Transverse colon (tissue), 4 donors: ENCODE data around the gene ATP6V1C2.

ENCODE experiments used
- EP300 ChIP-seq: sonication (generic); formaldehyde crosslinking; IDR thresholded peaks from one replicate; pipeline ENCODE4 v1.6.1; 2017; ENCODE audit warnings: antibody characterized with exemption, low read depth
- POLR2A ChIP-seq: fragments of 450-650 bp; IDR thresholded peaks from one replicate; pipeline ENCODE4 v1.6.1; 2016; ENCODE audit warnings: antibody characterized with exemption, mild to moderate bottlenecking, moderate library complexity
- POLR2AphosphoS5 ChIP-seq, 3 donors: sonication (generic); formaldehyde crosslinking; IDR thresholded peaks; one replicate each; pipeline ENCODE4 v1.6.1; 2016; ENCODE audit warnings: antibody characterized with exemption in 3 of 3
- TF ChIP-seq, protein P1 (sequence below), 5 experiments: fragments of 200-600 bp in 3 of 5; fragments of 450-650 bp in 2 of 5; sonication (generic) in 3 of 5; IDR thresholded peaks; 1 replicate in 2 of 5; 2 replicates in 3 of 5; pipeline ENCODE4 v1.5.1; 2016 to 2017; ENCODE audit warnings: antibody characterized with exemption in 5 of 5, inconsistent platforms in 3 of 5, mild to moderate bottlenecking in 2 of 5, moderate library complexity in 1 of 5

DNA sequence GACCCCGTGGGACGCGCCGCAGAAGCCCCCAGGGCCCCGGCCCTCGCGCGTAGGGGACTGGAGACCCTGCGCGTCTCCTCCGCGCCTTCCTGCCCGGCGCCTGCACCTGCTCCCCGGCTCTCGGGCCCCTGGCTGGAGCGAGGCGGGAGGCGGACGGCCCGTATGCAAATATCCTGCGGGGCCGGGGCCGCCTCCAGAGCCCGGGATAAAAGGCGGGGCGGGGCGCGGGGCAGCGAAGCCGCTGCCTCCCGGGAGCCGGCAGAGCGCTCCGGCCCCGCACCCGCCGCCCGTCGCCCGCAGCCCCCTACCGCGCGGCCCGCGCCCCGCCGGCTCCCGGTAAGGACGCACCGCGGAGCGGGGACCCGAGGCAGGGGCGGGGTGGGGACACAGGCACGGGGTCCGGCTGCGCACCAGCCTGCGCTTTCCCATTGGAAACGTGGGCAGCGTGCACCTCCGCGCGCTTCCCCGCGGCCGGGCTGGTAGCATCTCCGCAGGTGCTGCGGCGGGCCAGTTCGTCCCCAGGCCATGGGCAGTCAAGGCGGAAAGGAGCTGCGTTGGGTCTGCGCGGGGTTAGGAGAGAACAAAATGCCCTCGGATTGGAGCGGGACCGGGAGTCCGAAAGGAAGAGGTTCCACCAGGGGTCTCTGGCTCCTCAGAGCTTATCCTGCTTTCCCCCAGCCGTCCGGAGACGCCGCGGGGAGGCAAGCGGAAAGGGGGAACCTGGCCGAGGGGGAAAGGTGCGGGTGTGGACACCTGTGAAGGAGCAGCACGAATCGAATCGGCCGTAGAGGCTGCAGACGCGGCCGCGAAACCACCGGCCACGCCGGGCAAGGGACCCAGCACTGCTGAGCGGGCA lies at the start of gene ATP6V1C2:
- TF ChIP-seq EP300 (no peak), POLR2A (no peak), POLR2AphosphoS5 (IDR thresholded peaks at IDR 0.05) (no peak)
- TF ChIP-seq, protein P1, sequence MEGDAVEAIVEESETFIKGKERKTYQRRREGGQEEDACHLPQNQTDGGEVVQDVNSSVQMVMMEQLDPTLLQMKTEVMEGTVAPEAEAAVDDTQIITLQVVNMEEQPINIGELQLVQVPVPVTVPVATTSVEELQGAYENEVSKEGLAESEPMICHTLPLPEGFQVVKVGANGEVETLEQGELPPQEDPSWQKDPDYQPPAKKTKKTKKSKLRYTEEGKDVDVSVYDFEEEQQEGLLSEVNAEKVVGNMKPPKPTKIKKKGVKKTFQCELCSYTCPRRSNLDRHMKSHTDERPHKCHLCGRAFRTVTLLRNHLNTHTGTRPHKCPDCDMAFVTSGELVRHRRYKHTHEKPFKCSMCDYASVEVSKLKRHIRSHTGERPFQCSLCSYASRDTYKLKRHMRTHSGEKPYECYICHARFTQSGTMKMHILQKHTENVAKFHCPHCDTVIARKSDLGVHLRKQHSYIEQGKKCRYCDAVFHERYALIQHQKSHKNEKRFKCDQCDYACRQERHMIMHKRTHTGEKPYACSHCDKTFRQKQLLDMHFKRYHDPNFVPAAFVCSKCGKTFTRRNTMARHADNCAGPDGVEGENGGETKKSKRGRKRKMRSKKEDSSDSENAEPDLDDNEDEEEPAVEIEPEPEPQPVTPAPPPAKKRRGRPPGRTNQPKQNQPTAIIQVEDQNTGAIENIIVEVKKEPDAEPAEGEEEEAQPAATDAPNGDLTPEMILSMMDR (IDR thresholded peaks at IDR 0.05) = no peak
